ENCODE results near the gene TMEM54. TPM values are rescaled to one million over a fixed set of nuclear protein-coding genes. Genes with fewer than 3 reads are reported as not detected.

The TMEM54 gene
- total RNA-seq, 1 donor from 2014 or later, result 8.0 TPM

DNA sequence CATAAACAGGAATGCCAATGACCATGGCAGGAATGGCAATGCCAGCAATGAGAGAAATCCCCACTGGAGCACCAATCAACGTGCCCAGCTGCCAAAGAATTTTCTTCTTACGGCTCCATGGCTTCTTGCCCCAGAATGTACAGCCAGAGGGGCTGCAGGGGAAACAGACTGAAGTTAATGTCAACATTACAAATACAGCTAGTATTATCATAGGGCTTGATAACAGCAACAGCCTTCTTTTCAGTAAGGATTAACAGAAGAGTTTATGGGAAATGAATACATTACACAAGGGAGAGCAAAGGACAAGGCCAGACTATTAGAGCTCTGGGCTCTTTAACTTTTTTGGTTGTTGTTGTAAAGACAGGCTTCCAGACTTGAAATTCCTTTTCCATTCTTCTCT, 45.2 kb upstream of the TMEM54 start:
- no peak for TF ChIP-seq EZH2 (IDR thresholded peaks at IDR 0.05; ENCODE audit: insufficient read depth, low read length)
- TF ChIP-seq, protein P1, sequence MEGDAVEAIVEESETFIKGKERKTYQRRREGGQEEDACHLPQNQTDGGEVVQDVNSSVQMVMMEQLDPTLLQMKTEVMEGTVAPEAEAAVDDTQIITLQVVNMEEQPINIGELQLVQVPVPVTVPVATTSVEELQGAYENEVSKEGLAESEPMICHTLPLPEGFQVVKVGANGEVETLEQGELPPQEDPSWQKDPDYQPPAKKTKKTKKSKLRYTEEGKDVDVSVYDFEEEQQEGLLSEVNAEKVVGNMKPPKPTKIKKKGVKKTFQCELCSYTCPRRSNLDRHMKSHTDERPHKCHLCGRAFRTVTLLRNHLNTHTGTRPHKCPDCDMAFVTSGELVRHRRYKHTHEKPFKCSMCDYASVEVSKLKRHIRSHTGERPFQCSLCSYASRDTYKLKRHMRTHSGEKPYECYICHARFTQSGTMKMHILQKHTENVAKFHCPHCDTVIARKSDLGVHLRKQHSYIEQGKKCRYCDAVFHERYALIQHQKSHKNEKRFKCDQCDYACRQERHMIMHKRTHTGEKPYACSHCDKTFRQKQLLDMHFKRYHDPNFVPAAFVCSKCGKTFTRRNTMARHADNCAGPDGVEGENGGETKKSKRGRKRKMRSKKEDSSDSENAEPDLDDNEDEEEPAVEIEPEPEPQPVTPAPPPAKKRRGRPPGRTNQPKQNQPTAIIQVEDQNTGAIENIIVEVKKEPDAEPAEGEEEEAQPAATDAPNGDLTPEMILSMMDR (IDR thresholded peaks at IDR 0.05; ENCODE audit: insufficient read depth, low read depth, low read length), result no peak
- no peaks in the 10 kb centered on the region for H3K9me3 ChIP-seq (ENCODE audit: insufficient read depth, low read depth, low read length)

DNA sequence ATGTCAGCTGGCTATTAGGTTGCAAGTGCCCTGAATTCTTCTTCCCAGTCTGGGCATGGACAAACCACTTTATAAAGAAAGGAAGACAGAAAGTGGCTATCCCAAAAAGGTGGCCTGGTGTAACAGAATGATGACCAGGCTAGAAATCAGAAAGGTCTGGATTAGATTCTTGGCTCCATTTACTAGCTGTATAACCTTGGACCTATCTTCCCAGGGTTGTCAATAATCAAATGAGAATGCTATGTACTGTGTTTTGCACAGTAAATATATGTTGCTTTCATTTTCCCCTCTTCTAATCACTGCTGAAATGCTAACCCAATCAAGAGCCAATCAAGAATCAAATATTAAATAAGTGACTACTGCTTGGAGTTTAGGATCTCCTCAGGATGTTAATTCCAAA, 43.0 kb upstream of the TMEM54 start:
- H3K4me1 ChIP-seq (ENCODE audit: insufficient read depth, low read length), result peaks cover 8% of the 10 kb centered on the region
- no peaks in the 10 kb centered on the region for H3K9me3 Mint-ChIP-seq (ENCODE audit: unreplicated experiment)
- H3K4me3 ChIP-seq (ENCODE audit: insufficient read depth, low read depth, low read length), result no peak overlapping the region
- peaks cover 24% of the 10 kb centered on the region for H3K36me3 ChIP-seq (ENCODE audit: insufficient read depth, low read length)
- peaks cover 31% of the 10 kb centered on the region for H3K36me3 Mint-ChIP-seq (ENCODE audit: low read depth, unreplicated experiment)
- H4K20me1 ChIP-seq (ENCODE audit: insufficient read depth, low read length), result peaks cover 23% of the 10 kb centered on the region
- TF ChIP-seq, protein P1 (IDR thresholded peaks at IDR 0.05; ENCODE audit: insufficient read depth, low read depth, low read length), result no peak
- no peak for TF ChIP-seq EZH2 (IDR thresholded peaks at IDR 0.05; ENCODE audit: insufficient read depth, low read length)
- H3K27me3 ChIP-seq (ENCODE audit: insufficient read depth, low read length), result no peaks in the 10 kb centered on the region
- peaks cover 26% of the 10 kb centered on the region for H3K4me1 Mint-ChIP-seq (ENCODE audit: low read depth, unreplicated experiment)
- H3K4me2 ChIP-seq (ENCODE audit: low read length), result no peak overlapping the region
- H3K27ac ChIP-seq (ENCODE audit: low read depth, low read length), result no peak overlapping the region
- no peak for DNase-seq (ENCODE audit: low read depth)
- H3K79me2 ChIP-seq (ENCODE audit: insufficient read depth, low read length), result no peaks in the 10 kb centered on the region
- no peak for FAIRE-seq
- no peak overlapping the region for H3K4me3 Mint-ChIP-seq (ENCODE audit: unreplicated experiment)
- H3K9ac ChIP-seq (ENCODE audit: low read length), result no peak overlapping the region
- no peak overlapping the region for H3K27ac Mint-ChIP-seq (ENCODE audit: unreplicated experiment)
- no peaks in the 10 kb centered on the region for H3K9me3 ChIP-seq (ENCODE audit: insufficient read depth, low read depth, low read length)
- no peak overlapping the region for H2AFZ ChIP-seq (ENCODE audit: low read depth, low read length)
- no peaks in the 10 kb centered on the region for H3K27me3 Mint-ChIP-seq (ENCODE audit: low read depth, unreplicated experiment)

More for the DNA sequence above, 45.2 kb upstream of the TMEM54 start:
- no peaks in the 10 kb centered on the region for H3K27me3 ChIP-seq (ENCODE audit: insufficient read depth, low read length)
- H3K36me3 ChIP-seq (ENCODE audit: insufficient read depth, low read length), result peaks cover 24% of the 10 kb centered on the region
- no peaks in the 10 kb centered on the region for H3K9me3 Mint-ChIP-seq (ENCODE audit: unreplicated experiment)
- no peak overlapping the region for H3K4me2 ChIP-seq (ENCODE audit: low read length)
- H3K4me1 ChIP-seq (ENCODE audit: insufficient read depth, low read length), result no peaks in the 10 kb centered on the region
- H3K27ac Mint-ChIP-seq (ENCODE audit: unreplicated experiment), result no peak overlapping the region
- H3K36me3 Mint-ChIP-seq (ENCODE audit: low read depth, unreplicated experiment), result peaks cover 30% of the 10 kb centered on the region
- no peak overlapping the region for H3K4me3 ChIP-seq (ENCODE audit: insufficient read depth, low read depth, low read length)
- no peaks in the 10 kb centered on the region for H3K27me3 Mint-ChIP-seq (ENCODE audit: low read depth, unreplicated experiment)
- H3K9ac ChIP-seq (ENCODE audit: low read length), result no peak overlapping the region
- DNase-seq (ENCODE audit: low read depth) (no peak), FAIRE-seq (no peak)
- peaks cover 27% of the 10 kb centered on the region for H4K20me1 ChIP-seq (ENCODE audit: insufficient read depth, low read length)
- H3K27ac ChIP-seq (ENCODE audit: low read depth, low read length), result no peak overlapping the region
- H3K4me3 Mint-ChIP-seq (ENCODE audit: unreplicated experiment), result no peak overlapping the region
- H3K4me1 Mint-ChIP-seq (ENCODE audit: low read depth, unreplicated experiment), result peaks cover 10% of the 10 kb centered on the region
- H3K79me2 ChIP-seq (ENCODE audit: insufficient read depth, low read length), result peaks cover 16% of the 10 kb centered on the region
- H2AFZ ChIP-seq (ENCODE audit: low read depth, low read length), result no peak overlapping the region

DNA sequence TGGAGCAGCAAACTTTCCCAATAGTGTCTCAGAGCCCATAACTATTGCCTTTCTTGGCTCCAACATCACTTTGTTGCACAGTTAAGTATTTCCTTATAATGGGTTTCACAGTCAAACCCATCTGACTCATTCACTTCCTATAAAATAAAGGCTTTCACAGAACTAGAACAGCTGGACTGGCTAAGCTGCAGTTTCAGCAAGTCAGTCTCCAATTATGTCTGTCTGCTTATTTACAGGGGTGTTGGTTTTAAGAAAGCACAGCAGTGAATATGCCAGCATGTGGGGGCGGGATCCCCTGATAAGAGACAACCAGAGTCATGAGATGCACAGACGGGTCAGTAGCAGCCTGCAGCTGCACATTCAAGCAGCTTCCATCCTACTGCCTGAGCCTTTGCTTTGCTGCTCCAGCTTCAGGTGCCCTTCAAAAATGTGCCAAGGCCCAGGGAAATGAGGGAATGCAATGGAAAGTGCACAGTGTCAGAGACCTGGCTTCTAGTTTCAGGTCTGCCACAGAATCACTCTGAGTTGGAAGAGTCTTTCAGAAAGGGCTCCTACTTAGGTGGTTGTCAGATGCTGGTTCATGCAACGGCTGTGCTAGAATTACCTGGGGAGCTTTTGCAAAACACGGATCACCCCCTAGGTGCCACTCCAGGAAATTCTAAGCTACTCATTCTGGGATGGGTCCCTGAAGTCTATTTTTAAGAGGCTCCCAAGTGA, 38.6 kb upstream of the TMEM54 start:
- Histone ChIP-seq H2AFZ (ENCODE audit: low read depth, low read length) (no peak overlapping the region), H3K4me3 (ENCODE audit: insufficient read depth, low read depth, low read length) (no peak overlapping the region), H3K27me3 (ENCODE audit: insufficient read depth, low read length) (no peaks in the 10 kb centered on the region), H3K27ac (ENCODE audit: low read depth, low read length) (no peak overlapping the region), H3K4me2 (ENCODE audit: low read length) (peak overlapping the region; percentile 18), H3K9me3 (ENCODE audit: insufficient read depth, low read depth, low read length) (no peaks in the 10 kb centered on the region), H3K4me1 (ENCODE audit: insufficient read depth, low read length) (peaks cover 8% of the 10 kb centered on the region), H3K79me2 (ENCODE audit: insufficient read depth, low read length) (no peaks in the 10 kb centered on the region), H3K9ac (ENCODE audit: low read length) (no peak overlapping the region), H3K36me3 (ENCODE audit: insufficient read depth, low read length) (peaks cover 19% of the 10 kb centered on the region), H4K20me1 (ENCODE audit: insufficient read depth, low read length) (peaks cover 8% of the 10 kb centered on the region)
- Mint-ChIP-seq H3K4me3 (ENCODE audit: unreplicated experiment) (no peak overlapping the region), H3K27me3 (ENCODE audit: low read depth, unreplicated experiment) (no peaks in the 10 kb centered on the region), H3K36me3 (ENCODE audit: low read depth, unreplicated experiment) (peaks cover 29% of the 10 kb centered on the region), H3K9me3 (ENCODE audit: unreplicated experiment) (no peaks in the 10 kb centered on the region), H3K27ac (ENCODE audit: unreplicated experiment) (peak overlapping the region; percentile 83), H3K4me1 (ENCODE audit: low read depth, unreplicated experiment) (peaks cover 17% of the 10 kb centered on the region)
- TF ChIP-seq EZH2 (IDR thresholded peaks at IDR 0.05; ENCODE audit: insufficient read depth, low read length), result no peak
- TF ChIP-seq, protein P1 (IDR thresholded peaks at IDR 0.05; ENCODE audit: insufficient read depth, low read depth, low read length), result no peak
- FAIRE-seq (no peak), DNase-seq (ENCODE audit: low read depth) (peak; percentile 93)
